GM12864 (cell line): ENCODE data around the gene ANGPTL7.

Experiments used
- DNase-seq: peaks from one replicate; pipeline ENCODE4 v3.0.0-alpha.2; 2011; ENCODE audit warnings: low read depth
- H3K4me3 ChIP-seq: 2 replicates; pipeline ENCODE4 v1.5.1; 2011; ENCODE audit warnings: mild to moderate bottlenecking, low read depth, low read length, control low read depth
- CTCF ChIP-seq: IDR thresholded peaks from 2 replicates; pipeline ENCODE4 v1.5.1; 2011; ENCODE audit warnings: low read depth, mild to moderate bottlenecking, moderate library complexity, low read length, control low read depth, inconsistent platforms; ENCODE audit errors: missing control alignments

The ANGPTL7 gene

DNA sequence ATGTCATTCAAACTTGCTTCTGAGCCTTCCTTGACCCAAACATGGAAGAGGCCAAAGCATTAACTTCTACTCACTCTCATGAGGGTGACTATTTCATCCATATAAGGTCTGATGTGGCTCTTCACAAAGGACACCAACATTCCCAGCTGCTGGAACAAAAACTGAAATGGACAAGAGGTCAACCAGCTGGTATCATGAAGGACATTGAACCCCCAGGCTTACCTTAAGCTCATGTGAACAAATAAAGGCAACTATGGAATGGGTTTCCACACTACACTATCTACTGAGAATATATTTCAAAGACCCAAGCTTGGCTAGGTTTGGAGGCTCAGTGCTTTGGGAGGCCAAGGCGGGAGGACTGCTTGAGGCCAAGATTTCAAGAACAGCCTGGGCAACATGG, 26.9 kb downstream of the ANGPTL7 start:
- TF ChIP-seq CTCF: no peak
- DNase-seq: no peak
- H3K4me3 ChIP-seq: no peak overlapping the region

- H3K4me3 ChIP-seq: no peak overlapping the region
- peak; percentile 24 for DNase-seq
- TF ChIP-seq CTCF: no peak
Observed at GRCh38 chr1:11227106-11228077, 38.2 kb downstream of the ANGPTL7 start.

- no peak for TF ChIP-seq CTCF
Observed at GRCh38 chr1:11229203-11229602, 40.0 kb downstream of the ANGPTL7 start.

GRCh38 chr1:11233208-11233607, 44.1 kb downstream of the ANGPTL7 start:
- no peak for TF ChIP-seq CTCF
- DNase-seq: no peak
- H3K4me3 ChIP-seq: no peak overlapping the region

More at GRCh38 chr1:11229203-11229602, 40.0 kb downstream of the ANGPTL7 start:
- DNase-seq: no peak
- no peak overlapping the region for H3K4me3 ChIP-seq

- no peak overlapping the region for H3K4me3 ChIP-seq
- no peak for DNase-seq
- no peak for TF ChIP-seq CTCF
Observed at GRCh38 chr1:11237356-11237755, 48.2 kb downstream of the ANGPTL7 start.

- H3K4me3 ChIP-seq: no peak overlapping the region
- no peak for DNase-seq
- no peak for TF ChIP-seq CTCF
Observed at GRCh38 chr1:11238311-11238710, 49.2 kb downstream of the ANGPTL7 start.
